ENCODE data around the gene SMIM38.
"Not testable (repeated sequence)": the region's sequence is repeated elsewhere in the genome, so short reads cannot be mapped to it uniquely, and the experiment has no call there.

SMIM38 gene

GRCh38 chr11:69141742-69142141, 14.0 kb upstream of the SMIM38 start:
- no peak for DNase-seq

- DNase-seq = no peak
Measured at GRCh38 chr11:69142895-69143294, 12.8 kb upstream of the SMIM38 start.

- peak; percentile 44 to 49 for DNase-seq
Measured at GRCh38 chr11:69144316-69145049, 11.3 kb upstream of the SMIM38 start.

GRCh38 chr11:69145050-69145380, 10.7 kb upstream of the SMIM38 start:
- DNase-seq = no peak

- DNase-seq = no peak
Measured at GRCh38 chr11:69148377-69148762, 7.4 kb upstream of the SMIM38 start.

GRCh38 chr11:69148806-69149205, 6.9 kb upstream of the SMIM38 start:
- no peak for DNase-seq

GRCh38 chr11:69149338-69150045, 6.2 kb upstream of the SMIM38 start:
- DNase-seq = not testable (repeated sequence)

GRCh38 chr11:69150175-69150574, 5.6 kb upstream of the SMIM38 start:
- DNase-seq = no peak

GRCh38 chr11:69151836-69152235, 3.9 kb upstream of the SMIM38 start:
- DNase-seq = no peak

GRCh38 chr11:69152733-69153421, 2.9 kb upstream of the SMIM38 start:
- no peak for DNase-seq

GRCh38 chr11:69153661-69154060, 2.1 kb upstream of the SMIM38 start:
- DNase-seq = no peak

GRCh38 chr11:69154211-69154913, 1.4 kb upstream of the SMIM38 start:
- DNase-seq = no peak

- DNase-seq = no peak
Measured at GRCh38 chr11:69154938-69155301, 815 bp upstream of the SMIM38 start.

- DNase-seq = no peak
Measured at GRCh38 chr11:69156235-69156639, 502 bp downstream of the SMIM38 start.

GRCh38 chr11:69156673-69157155, 979 bp downstream of the SMIM38 start:
- no peak for DNase-seq

GRCh38 chr11:69157156-69157821, 1.6 kb downstream of the SMIM38 start:
- no peak for DNase-seq

GRCh38 chr11:69157822-69158231, 2.1 kb downstream of the SMIM38 start:
- no peak for DNase-seq

- no peak for DNase-seq
Measured at GRCh38 chr11:69158301-69159149, 2.8 kb downstream of the SMIM38 start.

- DNase-seq = no peak
Measured at GRCh38 chr11:69159150-69159852, 3.6 kb downstream of the SMIM38 start.

GRCh38 chr11:69160296-69161116, 4.8 kb downstream of the SMIM38 start:
- DNase-seq = no peak
